PC-3 (cell line): ENCODE measurements around the gene SH3PXD2A. TPM values are rescaled to one million over a fixed set of nuclear protein-coding genes. Genes with fewer than 3 reads are reported as not detected.

Experiments
- ATAC-seq: fragments of 200-7000 bp; cut with Tn5 transposase; 2 replicates; pipeline ENCODE4 v1.9.1; 2020; ENCODE audit warnings: mild to moderate bottlenecking, moderate library complexity
- BruUV-seq: library from RNA; stranded (reverse); fragments of 400-500 nt; replicated peaks from 2 replicates; lab custom pipeline; 2021; lab: Mats Ljungman, UMichigan
- CTCF ChIA-PET: fragments of 300-600 bp; sonication (Branson Sonifier 250); formaldehyde crosslinking; loops from one replicate; lab custom pipeline; 2022; ENCODE audit warnings: antibody characterized with exemption; lab: Charles Lee
- POLR2A ChIA-PET: fragments of 300-600 bp; sonication (Branson Sonifier 250); formaldehyde crosslinking; loops from one replicate; lab custom pipeline; 2022; ENCODE audit warnings: antibody characterized with exemption; ENCODE audit not compliant: unreplicated experiment; lab: Charles Lee
- DNase-seq: peaks from one replicate; pipeline ENCODE4 v3.0.0-alpha.2; 2015
- H2AFZ ChIP-seq: fragments of 300-600 bp; sonication (generic); 2 replicates; pipeline ENCODE4 v1.6.0; 2016; ENCODE audit warnings: antibody characterized with exemption, low read length
- H3F3A ChIP-seq: fragments of 300-600 bp; sonication (generic); one replicate; pipeline ENCODE4 v1.6.0; 2017; ENCODE audit warnings: antibody characterized with exemption, low read length, control low read depth, mild to moderate bottlenecking; ENCODE audit not compliant: unreplicated experiment
- H3K27ac ChIP-seq: fragments of 300-600 bp; sonication (generic); 2 replicates; pipeline ENCODE4 v1.5.1; 2016; ENCODE audit warnings: mild to moderate bottlenecking, low read length
- H3K27me3 ChIP-seq: fragments of 300-600 bp; sonication (generic); 2 replicates; pipeline ENCODE4 v1.6.1; 2016; ENCODE audit warnings: low read length, mixed read lengths
- H3K36me3 ChIP-seq: fragments of 300-600 bp; sonication (generic); 2 replicates; pipeline ENCODE4 v1.6.1; 2016; ENCODE audit warnings: low read depth, mixed run types, low read length, mixed read lengths
- H3K4me1 ChIP-seq: fragments of 300-600 bp; sonication (generic); 2 replicates; pipeline ENCODE4 v1.5.1; 2016; ENCODE audit warnings: low read length; ENCODE audit not compliant: insufficient read depth
- H3K4me2 ChIP-seq: fragments of 300-600 bp; sonication (generic); 2 replicates; pipeline ENCODE4 v1.6.0; 2016; ENCODE audit warnings: low read length
- H3K4me3 ChIP-seq: fragments of 300-600 bp; sonication (generic); 2 replicates; pipeline ENCODE4 v1.5.1; 2016; ENCODE audit warnings: mild to moderate bottlenecking, low read length, mixed read lengths
- H3K79me2 ChIP-seq: fragments of 300-600 bp; sonication (generic); 2 replicates; pipeline ENCODE4 v1.6.1; 2017; ENCODE audit warnings: low read length, mixed read lengths
- H3K9ac ChIP-seq: fragments of 300-600 bp; sonication (generic); 2 replicates; pipeline ENCODE4 v1.6.0; 2016; ENCODE audit warnings: mild to moderate bottlenecking, low read length
- H3K9me2 ChIP-seq: fragments of 300-600 bp; sonication (generic); replicated peaks from 2 replicates; pipeline ENCODE4 v1.6.1; 2016; ENCODE audit warnings: mixed run types, low read length, mixed read lengths
- H3K9me3 ChIP-seq: fragments of 300-600 bp; sonication (generic); 2 replicates; pipeline ENCODE4 v1.6.1; 2016; ENCODE audit warnings: low read length, mixed read lengths
- H4K20me1 ChIP-seq: fragments of 300-600 bp; sonication (generic); 2 replicates; pipeline ENCODE4 v1.6.1; 2016; ENCODE audit warnings: low read length, mixed read lengths
- CTCF ChIP-seq: fragments of 300-600 bp; sonication (generic); conservative IDR thresholded peaks from 2 replicates; pipeline ENCODE4 v1.5.1; 2017; ENCODE audit warnings: antibody characterized with exemption, low read depth, mild to moderate bottlenecking, low read length
- EZH2 ChIP-seq: fragments of 300-600 bp; sonication (generic); IDR thresholded peaks from one replicate; pipeline ENCODE4 v1.6.1; 2017; ENCODE audit warnings: antibody characterized with exemption, mild to moderate bottlenecking, low read length; ENCODE audit not compliant: unreplicated experiment
- EZH2phosphoT487 ChIP-seq: fragments of 300-600 bp; sonication (generic); IDR thresholded peaks from 2 replicates; pipeline ENCODE4 v1.6.1; 2018; ENCODE audit warnings: mild to moderate bottlenecking, antibody characterized with exemption, low read length, borderline replicate concordance
- intact Hi-C: fragments of 100-400 bp; cut with micrococcal nuclease; formaldehyde crosslinking; loops from 2 replicates; pipeline ENCODE4 v1.9.0; 2023
- total RNA-seq: library from RNA; depleted of rRNA; stranded (reverse); fragments of >200 nt; gene quantifications from 2 replicates; pipeline ENCODE4 v1.2.3, GENCODE V29; 2014

The SH3PXD2A gene
- total RNA-seq, 1 experiment from 2014 or later, result 3.4 TPM

DNA sequence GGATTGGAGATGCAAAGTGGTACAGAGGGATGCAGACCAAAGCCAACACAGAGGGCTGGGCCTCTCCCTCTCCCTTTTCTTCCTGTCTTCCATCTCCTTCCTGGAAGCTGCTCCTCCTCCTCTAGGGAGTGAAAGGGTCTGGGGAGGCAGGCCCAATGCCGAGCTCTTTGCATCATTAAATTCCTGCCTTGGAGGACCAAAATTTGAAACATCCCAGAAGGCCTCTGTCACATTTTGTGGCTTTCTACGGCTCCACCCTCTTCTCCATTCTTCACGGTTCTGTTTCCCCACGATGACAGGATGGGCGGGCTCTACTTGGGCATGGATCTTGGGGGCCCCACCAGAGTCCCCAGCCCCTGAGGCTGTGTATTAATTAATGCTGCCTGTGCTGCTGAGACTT, 285.5 kb downstream of the SH3PXD2A start:
- Histone ChIP-seq H3F3A (no peaks in the 10 kb centered on the region), H3K4me3 (no peak overlapping the region), H2AFZ (no peak overlapping the region), H3K36me3 (no peaks in the 10 kb centered on the region), H3K79me2 (no peaks in the 10 kb centered on the region), H3K9me3 (no peaks in the 10 kb centered on the region), H3K27ac (no peak overlapping the region), H3K4me1 (peaks cover 16% of the 10 kb centered on the region), H3K9me2 (no peaks in the 10 kb centered on the region), H3K9ac (no peak overlapping the region), H3K4me2 (no peak overlapping the region), H4K20me1 (no peaks in the 10 kb centered on the region), H3K27me3 (no peaks in the 10 kb centered on the region)
- DNase-seq (no peak), ATAC-seq (no peak)
- intact Hi-C loops, result no loop called here
- no TSS peak for BruUV-seq
- ChIA-PET CTCF (no interaction called here), POLR2A (no interaction called here)
- TF ChIP-seq EZH2 (no peak), CTCF (no peak), EZH2phosphoT487 (no peak)

DNA sequence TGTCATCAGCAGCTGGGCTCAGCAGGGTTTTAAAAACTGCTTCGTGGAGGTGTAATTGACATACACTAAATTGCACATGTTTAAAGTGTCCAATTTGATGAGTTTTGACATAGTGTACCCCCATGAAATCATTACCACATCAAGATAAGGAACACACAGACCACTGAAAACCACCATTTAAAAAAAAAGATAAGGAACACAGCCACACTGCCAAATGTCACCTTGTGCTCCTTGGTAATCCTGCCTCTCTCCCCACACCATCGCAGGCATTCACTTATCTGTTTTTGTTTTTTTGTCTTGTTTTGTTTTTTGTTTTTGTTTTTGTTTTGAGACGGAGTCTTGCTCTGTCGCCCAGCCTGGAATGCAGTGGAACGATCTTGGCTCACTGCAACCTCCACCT, 286.9 kb downstream of the SH3PXD2A start:
- Histone ChIP-seq H3K9ac (no peak overlapping the region), H3K9me3 (no peaks in the 10 kb centered on the region), H3K4me3 (no peak overlapping the region), H3F3A (no peaks in the 10 kb centered on the region), H3K36me3 (no peaks in the 10 kb centered on the region), H3K4me2 (no peak overlapping the region), H3K27ac (no peak overlapping the region), H3K9me2 (no peaks in the 10 kb centered on the region), H3K79me2 (no peaks in the 10 kb centered on the region), H2AFZ (no peak overlapping the region), H3K4me1 (peaks cover 15% of the 10 kb centered on the region), H3K27me3 (no peaks in the 10 kb centered on the region), H4K20me1 (no peaks in the 10 kb centered on the region)
- POLR2A ChIA-PET, result no interaction called here
- TF ChIP-seq EZH2 (no peak), EZH2phosphoT487 (no peak), CTCF (no peak)
- CTCF ChIA-PET, result interaction anchor here (0.6 kb wide), 1 partner anchor 87 kb away, joined by 3 read pairs; no protein-coding TSS in a partner anchor
- intact Hi-C loops, result no loop called here
- no TSS peak for BruUV-seq
- ATAC-seq (no peak), DNase-seq (no peak)

DNA sequence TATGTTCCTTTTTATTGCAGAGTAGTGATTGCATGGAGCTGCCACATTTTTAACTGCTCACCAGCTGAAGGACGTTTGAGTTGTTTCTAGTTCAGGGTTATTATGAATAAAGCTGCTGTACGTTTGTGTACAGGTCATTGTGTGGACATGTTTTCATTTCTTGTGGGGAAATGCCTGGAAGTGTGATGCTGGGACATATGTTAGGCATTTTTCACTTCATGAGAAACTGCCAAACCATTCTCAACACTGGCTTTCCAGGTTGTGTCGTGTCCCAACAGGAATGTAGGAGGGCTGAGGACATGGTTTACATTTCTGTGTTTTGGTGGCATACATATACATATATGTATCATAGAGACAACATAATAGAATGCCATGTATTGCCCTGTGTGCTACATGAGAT, 288.8 kb downstream of the SH3PXD2A start:
- Histone ChIP-seq H3K79me2 (no peaks in the 10 kb centered on the region), H3F3A (no peaks in the 10 kb centered on the region), H3K4me1 (no peaks in the 10 kb centered on the region), H3K9me3 (no peaks in the 10 kb centered on the region), H3K27me3 (no peaks in the 10 kb centered on the region), H3K4me2 (no peak overlapping the region), H3K9me2 (no peaks in the 10 kb centered on the region), H3K27ac (no peak overlapping the region), H3K9ac (no peak overlapping the region), H3K4me3 (no peak overlapping the region), H3K36me3 (no peaks in the 10 kb centered on the region), H2AFZ (no peak overlapping the region), H4K20me1 (no peaks in the 10 kb centered on the region)
- no peak for TF ChIP-seq EZH2phosphoT487
- TF ChIP-seq CTCF, result no peak
- POLR2A ChIA-PET, result no interaction called here
- BruUV-seq, result no TSS peak
- CTCF ChIA-PET, result interaction anchor here (0.7 kb wide), 1 partner anchor 233 kb away, joined by 3 read pairs; no protein-coding TSS in a partner anchor
- DNase-seq (no peak), ATAC-seq (no peak)
- intact Hi-C loops, result no loop called here
